Measurements from ENCODE around the gene FIG4. TPM values are rescaled to one million over a fixed set of nuclear protein-coding genes. Genes with fewer than 3 reads are reported as not detected.
"Not testable (repeated sequence)": the region's sequence is repeated elsewhere in the genome, so short reads cannot be mapped to it uniquely, and the experiment has no call there.

The FIG4 gene
- total RNA-seq, 1 donor from 2014 or later = 13.5 TPM

DNA sequence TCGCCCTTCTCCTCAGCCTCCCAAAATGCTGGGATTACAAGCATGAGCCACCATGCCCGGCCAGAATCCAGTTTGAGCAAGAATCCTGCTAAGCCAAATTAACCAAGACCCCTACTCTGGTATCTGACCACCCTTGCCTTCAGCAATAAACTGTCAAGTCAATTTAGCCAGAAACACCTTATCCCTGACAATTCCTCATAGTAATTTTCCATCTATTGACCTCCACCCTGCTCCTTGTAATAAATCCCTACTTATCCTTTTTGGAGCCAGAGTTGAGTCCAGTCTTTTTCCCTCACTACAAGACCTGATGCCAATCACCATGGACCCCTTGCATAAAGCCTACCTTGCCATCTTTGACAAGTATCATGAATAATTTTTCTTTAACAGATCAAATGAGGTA lies 173.0 kb downstream of the FIG4 start:
- Mint-ChIP-seq H3K4me3 (ENCODE audit: unreplicated experiment) (no peak overlapping the region), H3K27ac (ENCODE audit: unreplicated experiment) (no peak overlapping the region), H3K36me3 (ENCODE audit: unreplicated experiment) (no peaks in the 10 kb centered on the region), H3K4me1 (ENCODE audit: unreplicated experiment) (no peaks in the 10 kb centered on the region), H3K9me3 (ENCODE audit: unreplicated experiment) (peaks cover 11% of the 10 kb centered on the region), H3K27me3 (ENCODE audit: unreplicated experiment) (peaks cover 5% of the 10 kb centered on the region)
- TF ChIP-seq, protein P1, sequence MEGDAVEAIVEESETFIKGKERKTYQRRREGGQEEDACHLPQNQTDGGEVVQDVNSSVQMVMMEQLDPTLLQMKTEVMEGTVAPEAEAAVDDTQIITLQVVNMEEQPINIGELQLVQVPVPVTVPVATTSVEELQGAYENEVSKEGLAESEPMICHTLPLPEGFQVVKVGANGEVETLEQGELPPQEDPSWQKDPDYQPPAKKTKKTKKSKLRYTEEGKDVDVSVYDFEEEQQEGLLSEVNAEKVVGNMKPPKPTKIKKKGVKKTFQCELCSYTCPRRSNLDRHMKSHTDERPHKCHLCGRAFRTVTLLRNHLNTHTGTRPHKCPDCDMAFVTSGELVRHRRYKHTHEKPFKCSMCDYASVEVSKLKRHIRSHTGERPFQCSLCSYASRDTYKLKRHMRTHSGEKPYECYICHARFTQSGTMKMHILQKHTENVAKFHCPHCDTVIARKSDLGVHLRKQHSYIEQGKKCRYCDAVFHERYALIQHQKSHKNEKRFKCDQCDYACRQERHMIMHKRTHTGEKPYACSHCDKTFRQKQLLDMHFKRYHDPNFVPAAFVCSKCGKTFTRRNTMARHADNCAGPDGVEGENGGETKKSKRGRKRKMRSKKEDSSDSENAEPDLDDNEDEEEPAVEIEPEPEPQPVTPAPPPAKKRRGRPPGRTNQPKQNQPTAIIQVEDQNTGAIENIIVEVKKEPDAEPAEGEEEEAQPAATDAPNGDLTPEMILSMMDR (IDR thresholded peaks at IDR 0.05) = no peak
- no peak for DNase-seq (ENCODE audit: extremely low spot score, unreplicated experiment)

DNA sequence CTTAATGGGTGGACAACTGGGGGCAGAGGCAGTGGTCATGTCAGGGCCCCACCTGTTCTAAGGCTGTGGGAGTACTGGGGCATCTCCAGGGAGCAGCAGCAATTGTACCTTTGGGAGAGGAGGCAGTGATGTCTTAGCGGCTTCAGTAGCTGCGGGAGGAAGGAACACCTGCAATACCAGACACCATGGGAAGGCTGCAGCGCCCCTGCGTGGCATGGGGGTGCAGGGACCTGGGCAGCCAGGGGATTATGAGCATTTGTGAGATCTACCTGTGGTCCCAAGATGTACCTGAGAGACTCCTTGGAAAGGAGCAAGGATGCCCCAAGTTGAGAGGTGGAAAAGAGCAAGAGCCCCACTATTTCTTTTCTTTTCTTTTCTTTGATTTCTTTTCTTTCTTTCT lies 174.9 kb downstream of the FIG4 start:
- Mint-ChIP-seq H3K27me3 (ENCODE audit: unreplicated experiment) (peaks cover 7% of the 10 kb centered on the region), H3K4me3 (ENCODE audit: unreplicated experiment) (no peak overlapping the region), H3K4me1 (ENCODE audit: unreplicated experiment) (no peaks in the 10 kb centered on the region), H3K36me3 (ENCODE audit: unreplicated experiment) (no peaks in the 10 kb centered on the region), H3K9me3 (ENCODE audit: unreplicated experiment) (peaks cover 11% of the 10 kb centered on the region), H3K27ac (ENCODE audit: unreplicated experiment) (no peak overlapping the region)
- no peak for DNase-seq (ENCODE audit: extremely low spot score, unreplicated experiment)
- TF ChIP-seq, protein P1 (IDR thresholded peaks at IDR 0.05) = no peak

DNA sequence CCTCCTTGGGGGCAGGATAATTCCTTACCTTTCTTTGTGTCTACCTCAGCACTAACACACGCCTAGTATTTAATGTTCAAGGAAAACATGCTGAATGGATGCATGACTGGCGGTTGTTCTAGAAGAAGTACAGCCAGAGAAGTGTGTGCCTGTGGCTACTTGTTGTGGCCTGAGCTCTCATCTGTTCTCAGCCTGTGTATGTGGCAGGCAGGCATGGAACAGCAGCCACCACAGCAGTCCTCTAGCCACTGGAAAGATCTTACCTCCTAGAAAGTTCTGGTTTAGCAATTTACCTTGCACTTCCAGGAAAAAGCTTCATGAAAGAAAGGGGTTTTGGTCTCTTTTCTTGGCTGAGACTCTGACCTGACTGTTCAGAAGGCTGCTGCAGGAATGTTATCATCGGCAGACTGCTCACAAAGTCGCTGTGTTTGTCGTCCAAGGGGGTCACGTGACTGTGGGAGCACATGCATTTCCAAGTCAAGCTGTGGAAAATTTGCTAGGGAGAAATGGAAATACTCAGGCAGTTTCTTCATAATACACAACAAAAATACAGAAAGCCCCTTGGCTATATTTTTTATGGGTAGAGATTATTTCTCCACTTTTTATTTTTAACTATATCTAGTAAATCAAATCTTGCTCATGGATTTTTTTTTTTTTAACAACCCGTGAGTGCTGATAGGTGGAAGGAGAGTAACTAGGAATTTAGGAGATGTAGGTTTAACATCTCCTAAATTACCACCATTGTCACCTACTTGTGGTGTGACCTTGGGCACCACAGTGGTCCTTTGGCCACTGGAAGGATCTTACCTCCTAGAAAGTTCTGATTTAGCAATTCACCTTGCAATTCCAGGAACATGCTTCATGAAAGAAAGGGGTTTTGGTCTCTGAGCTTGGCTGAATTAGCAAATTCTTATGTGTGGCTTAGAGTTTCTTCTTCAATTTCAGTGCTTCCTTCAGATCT lies 176.2 kb downstream of the FIG4 start:
- Mint-ChIP-seq H3K9me3 (ENCODE audit: unreplicated experiment) (peaks cover 5% of the 10 kb centered on the region), H3K27me3 (ENCODE audit: unreplicated experiment) (peaks cover 7% of the 10 kb centered on the region), H3K4me3 (ENCODE audit: unreplicated experiment) (no peak overlapping the region), H3K36me3 (ENCODE audit: unreplicated experiment) (no peaks in the 10 kb centered on the region), H3K27ac (ENCODE audit: unreplicated experiment) (no peak overlapping the region), H3K4me1 (ENCODE audit: unreplicated experiment) (no peaks in the 10 kb centered on the region)
- TF ChIP-seq, protein P1 (IDR thresholded peaks at IDR 0.05) = no peak
- DNase-seq (ENCODE audit: extremely low spot score, unreplicated experiment) = no peak

DNA sequence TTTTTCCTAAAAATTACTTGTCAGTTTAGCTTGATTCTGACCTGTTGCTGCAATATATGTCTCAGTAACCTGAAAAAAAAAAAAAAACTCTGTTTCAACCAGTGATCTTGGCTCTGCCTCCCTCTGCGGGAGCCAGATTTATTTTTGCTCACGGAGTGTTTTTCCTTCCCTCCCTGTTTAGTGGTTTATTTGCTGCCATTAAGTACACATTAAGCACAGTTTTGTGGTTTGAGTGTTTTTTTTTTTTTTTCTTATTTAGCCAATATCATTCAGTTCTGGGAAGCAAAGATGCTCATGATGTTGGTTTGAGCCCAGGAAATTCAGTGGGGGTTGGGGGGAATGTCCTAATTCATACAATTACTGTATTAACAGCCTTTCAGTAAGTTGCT lies 176.9 kb downstream of the FIG4 start:
- no peaks in the 10 kb centered on the region for H3K4me1 Mint-ChIP-seq (ENCODE audit: unreplicated experiment)
- H3K27me3 Mint-ChIP-seq (ENCODE audit: unreplicated experiment) = peaks cover 7% of the 10 kb centered on the region
- H3K27ac Mint-ChIP-seq (ENCODE audit: unreplicated experiment) = no peak overlapping the region
- H3K4me3 Mint-ChIP-seq (ENCODE audit: unreplicated experiment) = no peak overlapping the region
- DNase-seq (ENCODE audit: extremely low spot score, unreplicated experiment) = no peak
- TF ChIP-seq, protein P1 (IDR thresholded peaks at IDR 0.05) = no peak
- no peaks in the 10 kb centered on the region for H3K36me3 Mint-ChIP-seq (ENCODE audit: unreplicated experiment)
- peaks cover 5% of the 10 kb centered on the region for H3K9me3 Mint-ChIP-seq (ENCODE audit: unreplicated experiment)

DNA sequence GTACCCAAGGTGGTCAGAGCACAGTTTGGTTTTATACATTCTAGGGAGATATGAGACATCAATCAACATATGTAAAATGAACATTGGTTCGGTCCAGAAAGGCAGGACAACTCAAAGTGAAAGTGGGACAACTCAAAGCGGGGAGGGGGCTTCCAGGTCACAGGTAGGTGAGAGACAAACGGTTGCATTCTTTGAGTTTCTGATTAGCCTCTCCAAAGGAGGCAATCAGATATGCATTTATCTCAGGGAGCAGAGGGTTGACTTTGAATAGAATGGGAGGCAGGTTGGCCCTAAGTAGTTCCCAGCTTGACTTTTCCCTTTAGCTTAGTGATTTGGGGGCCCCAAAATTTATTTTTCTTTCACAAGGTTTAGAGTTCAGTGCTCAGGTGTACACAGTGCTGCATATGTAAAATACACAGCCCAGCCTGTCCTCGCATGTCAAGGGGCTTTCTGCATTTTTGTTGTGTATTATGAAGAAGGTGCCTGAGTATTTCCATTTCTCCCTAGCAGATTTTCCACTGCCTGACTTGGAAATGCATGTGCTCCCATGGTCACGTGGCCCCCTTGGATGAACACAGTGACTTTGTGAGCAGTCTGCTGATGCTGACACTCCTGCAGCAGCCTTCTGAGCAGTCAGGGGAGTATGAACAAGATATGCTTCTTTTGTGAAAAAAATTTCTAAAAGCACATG lies 178.4 kb downstream of the FIG4 start:
- not testable (repeated sequence) for H3K27ac Mint-ChIP-seq (ENCODE audit: unreplicated experiment); DNase-seq (ENCODE audit: extremely low spot score, unreplicated experiment); H3K4me1 Mint-ChIP-seq (ENCODE audit: unreplicated experiment); H3K36me3 Mint-ChIP-seq (ENCODE audit: unreplicated experiment); H3K9me3 Mint-ChIP-seq (ENCODE audit: unreplicated experiment); H3K4me3 Mint-ChIP-seq (ENCODE audit: unreplicated experiment)
- H3K27me3 Mint-ChIP-seq (ENCODE audit: unreplicated experiment) = peaks cover 13% of the 10 kb centered on the region
